GM21529 (cell line): ENCODE measurements around the gene OR13C9.
"Not testable (repeated sequence)": the region's sequence is repeated elsewhere in the genome, so short reads cannot be mapped to it uniquely, and the experiment has no call there.

Experiments
- ATAC-seq: cut with Tn5 transposase; IDR thresholded peaks from one replicate; pipeline ENCODE4 v1.9.1; 2021; ENCODE audit not compliant: unreplicated experiment

Gene OR13C9

GRCh38 chr9:104618104-104618503 lies at the start of gene OR13C9:
TSS of gene OR13C9 (minus strand) at chr9:104618204. CDS start at chr9:104618204, 0 bp downstream.
- no peak for ATAC-seq

- no peak for ATAC-seq
Measured at GRCh38 chr9:104658496-104659195, 40.6 kb upstream of the OR13C9 start.

GRCh38 chr9:104635456-104635855 lies 17.5 kb upstream of the OR13C9 start:
- no peak for ATAC-seq

GRCh38 chr9:104633976-104634520 lies 16.0 kb upstream of the OR13C9 start:
- ATAC-seq = no peak

GRCh38 chr9:104625964-104626363 lies 8.0 kb upstream of the OR13C9 start:
- not testable (repeated sequence) for ATAC-seq

GRCh38 chr9:104617418-104617817 lies 586 bp downstream of the OR13C9 start:
- no peak for ATAC-seq

GRCh38 chr9:104611213-104611612 lies 6.8 kb downstream of the OR13C9 start:
- no peak for ATAC-seq

- ATAC-seq = no peak
Measured at GRCh38 chr9:104608336-104608735, 9.7 kb downstream of the OR13C9 start.

- ATAC-seq = no peak
Measured at GRCh38 chr9:104606152-104606551, 11.9 kb downstream of the OR13C9 start.

GRCh38 chr9:104605527-104605926 lies 12.5 kb downstream of the OR13C9 start, which contains the start of gene OR13C2:
TSS of gene OR13C2 (minus strand) at chr9:104605627. CDS start at chr9:104605627, 0 bp downstream.
- not testable (repeated sequence) for ATAC-seq

GRCh38 chr9:104604801-104605200 lies 13.2 kb downstream of the OR13C9 start:
- no peak for ATAC-seq

- ATAC-seq = not testable (repeated sequence)
Measured at GRCh38 chr9:104599313-104599712, 18.7 kb downstream of the OR13C9 start, which contains the start of gene OR13C5. TSS of gene OR13C5 (minus strand) at chr9:104599413. CDS start at chr9:104599413, 0 bp downstream.

- ATAC-seq = not testable (repeated sequence)
Measured at GRCh38 chr9:104598749-104599148, 19.3 kb downstream of the OR13C9 start.

- no peak for ATAC-seq
Measured at GRCh38 chr9:104589626-104590025, 28.4 kb downstream of the OR13C9 start.

GRCh38 chr9:104586496-104587180 lies 31.4 kb downstream of the OR13C9 start:
- no peak for ATAC-seq

GRCh38 chr9:104580562-104580961 lies 37.4 kb downstream of the OR13C9 start:
- no peak for ATAC-seq

- ATAC-seq = no peak
Measured at GRCh38 chr9:104577263-104577662, 40.7 kb downstream of the OR13C9 start.

- no peak for ATAC-seq
Measured at GRCh38 chr9:104575456-104575855, 42.5 kb downstream of the OR13C9 start.

GRCh38 chr9:104572612-104573011 lies 45.4 kb downstream of the OR13C9 start:
- no peak for ATAC-seq

- ATAC-seq = no peak
Measured at GRCh38 chr9:104568868-104569267, 49.1 kb downstream of the OR13C9 start, which contains the start of gene OR13C8. TSS of gene OR13C8 (plus strand) at chr9:104569168. CDS start at chr9:104569168, 0 bp downstream.
